Stimulated activated CD4-positive, alpha-beta T cell treated with anti-CD3 and anti-CD28 coated beads, Interleukin-4, amount 100 ng/mL, for 4 hours (primary cell): ENCODE measurements around the gene CHST2.

Experiments
- DNase-seq, 2 experiments: peaks; one replicate each; pipeline ENCODE4 v3.0.0-alpha.2; 2020

CHST2 gene

GRCh38 chr3:143135150-143135549, 15.6 kb downstream of the CHST2 start:
- no peak for DNase-seq

GRCh38 chr3:143137435-143138036, 18.0 kb downstream of the CHST2 start:
- no peak for DNase-seq

GRCh38 chr3:143138953-143139352, 19.4 kb downstream of the CHST2 start:
- no peak for DNase-seq

- DNase-seq: no peak
Measured at GRCh38 chr3:143139762-143140161, 20.2 kb downstream of the CHST2 start.

GRCh38 chr3:143140550-143140949, 21.0 kb downstream of the CHST2 start:
- no peak for DNase-seq

GRCh38 chr3:143142354-143142753, 22.8 kb downstream of the CHST2 start:
- DNase-seq: no peak

- no peak for DNase-seq
Measured at GRCh38 chr3:143145906-143146305, 26.3 kb downstream of the CHST2 start.

- no peak for DNase-seq
Measured at GRCh38 chr3:143146486-143147274, 27.1 kb downstream of the CHST2 start.

- DNase-seq: no peak
Measured at GRCh38 chr3:143147707-143148106, 28.1 kb downstream of the CHST2 start.

- no peak for DNase-seq
Measured at GRCh38 chr3:143150071-143150470, 30.5 kb downstream of the CHST2 start.

GRCh38 chr3:143151004-143151731, 31.6 kb downstream of the CHST2 start:
- DNase-seq: no peak

- DNase-seq: no peak
Measured at GRCh38 chr3:143152043-143152442, 32.5 kb downstream of the CHST2 start.

GRCh38 chr3:143155756-143156155, 36.2 kb downstream of the CHST2 start:
- no peak for DNase-seq

GRCh38 chr3:143158014-143158988, 38.7 kb downstream of the CHST2 start:
- DNase-seq: no peak

- DNase-seq: no peak
Measured at GRCh38 chr3:143160437-143160836, 40.9 kb downstream of the CHST2 start.

GRCh38 chr3:143163562-143164100, 44.1 kb downstream of the CHST2 start:
- no peak for DNase-seq

- DNase-seq: no peak
Measured at GRCh38 chr3:143165211-143165610, 45.6 kb downstream of the CHST2 start.

- peak in 1 of 2 experiments; percentile 34 for DNase-seq
Measured at GRCh38 chr3:143165612-143166285, 46.2 kb downstream of the CHST2 start.

- no peak for DNase-seq
Measured at GRCh38 chr3:143166376-143166775, 46.8 kb downstream of the CHST2 start.

GRCh38 chr3:143167969-143168854, 48.6 kb downstream of the CHST2 start:
- no peak for DNase-seq

GRCh38 chr3:143168855-143169192, 49.3 kb downstream of the CHST2 start:
- no peak for DNase-seq
